Measurements from ENCODE around the gene PPP2R1B. TPM values are rescaled to one million over a fixed set of nuclear protein-coding genes. Genes with fewer than 3 reads are reported as not detected.
"Not testable (repeated sequence)": the region's sequence is repeated elsewhere in the genome, so short reads cannot be mapped to it uniquely, and the experiment has no call there.

Gene PPP2R1B
- polyA plus RNA-seq, 1 donor: 23.7 TPM

DNA sequence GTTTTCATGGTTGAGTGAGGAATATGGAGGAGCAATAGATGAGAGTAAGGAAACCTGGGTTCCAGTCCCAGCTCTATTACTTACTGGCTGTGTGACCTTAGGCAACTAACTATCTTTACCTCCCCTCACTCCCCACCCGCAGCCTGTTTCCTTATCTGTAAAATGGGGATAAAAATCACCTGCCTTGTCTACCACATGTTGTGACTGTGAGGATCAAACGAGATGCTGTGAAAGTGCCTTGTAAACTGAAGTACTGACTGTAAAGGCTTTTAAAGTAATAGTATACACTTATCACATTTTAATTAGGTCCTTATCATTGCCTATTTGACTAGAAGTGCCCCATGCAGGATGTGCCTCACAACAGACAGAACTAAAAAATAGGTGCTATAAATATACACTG is 18.9 kb upstream of the PPP2R1B start:
- no peak for DNase-seq

DNA sequence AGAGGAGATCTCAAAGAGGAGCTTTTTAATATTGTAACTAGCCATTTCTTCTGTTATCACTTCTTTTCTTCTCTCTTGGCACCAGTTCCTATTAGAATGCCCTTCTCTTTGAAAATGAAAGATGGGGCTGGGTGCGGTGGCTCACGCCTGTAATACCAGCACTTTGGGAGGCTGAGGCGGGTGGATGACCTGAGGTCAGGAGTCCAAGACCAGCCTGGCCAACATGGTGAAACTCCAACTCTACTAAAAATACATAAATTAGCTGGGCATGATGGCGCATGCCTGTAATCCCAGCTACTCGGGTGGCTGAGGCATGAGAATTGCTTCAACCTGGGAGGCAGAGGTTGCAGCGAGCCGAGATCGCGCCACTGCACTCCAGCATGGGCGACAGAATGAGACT is 18.1 kb upstream of the PPP2R1B start:
- not testable (repeated sequence) for DNase-seq

DNA sequence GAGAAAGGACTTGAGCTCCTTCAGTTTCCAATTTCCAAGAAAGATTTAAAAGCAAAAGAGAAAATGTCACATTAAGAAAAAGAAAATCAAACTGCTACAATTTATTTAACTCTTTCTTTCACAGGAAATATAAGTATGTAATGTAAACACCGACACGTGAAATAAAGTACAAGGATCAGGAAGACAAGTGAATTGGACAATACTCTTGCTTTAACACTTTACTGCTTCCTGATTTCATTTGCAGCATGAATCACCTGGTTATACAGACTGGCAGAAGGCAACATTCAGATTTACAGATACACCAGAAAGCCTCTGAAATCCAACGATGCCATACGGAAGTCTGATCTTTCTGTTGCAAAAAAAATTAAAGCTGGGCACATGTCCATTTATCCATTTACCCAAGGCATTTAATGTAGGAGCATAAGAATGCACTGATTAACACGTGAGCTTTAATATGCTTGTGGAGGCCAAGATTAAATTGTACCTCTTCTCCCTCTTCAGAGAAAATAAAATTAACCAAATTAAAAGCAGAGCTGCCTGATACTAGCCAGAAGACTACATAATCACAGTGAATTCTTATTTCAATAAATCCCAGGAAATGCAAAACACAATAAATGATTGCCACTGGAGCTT is 16.0 kb upstream of the PPP2R1B start:
- DNase-seq: no peak

DNA sequence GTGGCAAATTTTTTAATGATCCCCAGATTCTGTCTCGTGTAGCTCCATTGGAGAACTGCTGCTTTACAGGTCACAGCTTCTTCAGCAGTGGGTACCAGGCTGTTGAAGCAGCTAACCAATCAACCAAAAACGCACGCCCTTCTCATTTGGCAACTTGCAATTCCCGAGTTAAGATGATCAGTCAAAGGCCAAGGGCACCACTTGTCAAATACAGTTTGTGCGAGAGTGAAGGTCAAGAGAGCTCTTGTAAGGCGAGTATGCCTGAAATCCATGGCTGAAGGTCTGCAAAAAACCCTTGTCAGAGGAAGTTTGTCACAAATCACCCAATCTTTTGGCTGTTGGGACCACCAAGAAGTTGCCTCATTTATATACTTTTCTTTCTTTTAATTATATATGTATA is 12.9 kb upstream of the PPP2R1B start:
- DNase-seq: no peak

DNA sequence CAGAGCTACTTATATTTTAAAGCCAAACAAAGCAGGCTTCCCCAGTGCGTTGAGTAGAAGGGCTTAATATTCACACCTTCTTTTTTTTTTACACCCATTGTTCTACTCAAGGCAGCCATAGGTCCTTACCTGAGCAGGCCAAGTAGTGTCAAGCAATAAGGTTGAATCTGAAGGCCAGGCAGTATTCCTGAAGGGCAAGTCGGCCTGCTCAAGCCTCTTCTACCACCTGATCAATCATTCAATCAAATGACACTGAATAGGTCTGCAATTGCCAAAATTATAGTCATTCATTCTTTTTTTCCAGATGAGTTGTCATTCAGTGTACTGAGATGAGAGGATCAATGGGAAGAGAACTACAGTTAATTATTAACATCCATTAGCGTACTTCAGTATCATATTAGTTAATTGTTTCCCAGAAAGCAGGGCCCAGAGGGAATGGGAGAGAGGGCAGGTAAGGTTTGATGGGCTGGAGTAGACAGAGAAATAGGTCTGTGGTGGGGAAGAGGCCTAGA is 11.9 kb upstream of the PPP2R1B start:
- DNase-seq: no peak

DNA sequence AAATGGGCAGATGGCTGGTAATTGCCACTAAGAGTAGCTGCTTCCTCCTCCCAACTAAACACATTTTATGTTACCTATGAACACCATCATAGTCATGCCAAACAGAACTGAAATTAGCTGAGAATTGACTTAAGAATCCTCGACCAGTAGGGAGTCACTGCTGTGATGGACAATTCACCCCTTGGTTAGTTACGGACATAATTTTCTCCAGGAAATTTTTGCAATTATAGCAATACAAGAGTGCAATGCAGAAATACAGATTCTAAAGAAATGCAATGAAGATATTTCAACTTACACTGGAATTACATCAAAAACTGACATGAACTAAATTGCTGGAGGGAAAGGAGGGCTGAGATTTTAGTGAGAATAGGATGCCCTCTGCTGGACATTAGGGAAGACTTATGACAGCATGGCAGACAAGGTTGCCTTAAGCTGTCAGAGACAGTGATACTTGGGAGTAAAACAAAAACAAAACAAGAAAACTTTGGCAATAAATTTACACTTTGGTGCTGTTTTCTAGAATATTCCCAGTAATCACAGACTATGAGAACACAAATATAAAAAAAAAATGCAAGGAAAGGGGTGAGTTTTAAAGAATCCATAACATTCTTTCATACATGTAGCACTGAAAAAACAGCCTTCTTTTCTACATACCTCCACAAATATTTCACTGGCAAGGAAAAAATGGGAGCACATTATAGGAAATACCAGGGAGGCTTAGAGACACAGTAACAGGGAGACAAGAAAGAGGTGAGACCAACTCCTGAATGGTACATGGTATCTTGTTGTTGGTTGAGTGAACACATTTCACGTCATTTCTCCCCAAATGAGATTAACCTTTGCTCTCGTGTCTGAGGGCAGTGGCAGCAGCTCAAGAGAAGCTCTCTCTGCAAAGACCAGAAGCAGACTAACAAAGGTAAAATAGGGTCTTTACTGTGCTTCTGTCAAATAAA is 11.2 kb upstream of the PPP2R1B start:
- DNase-seq: peak; percentile 76

DNA sequence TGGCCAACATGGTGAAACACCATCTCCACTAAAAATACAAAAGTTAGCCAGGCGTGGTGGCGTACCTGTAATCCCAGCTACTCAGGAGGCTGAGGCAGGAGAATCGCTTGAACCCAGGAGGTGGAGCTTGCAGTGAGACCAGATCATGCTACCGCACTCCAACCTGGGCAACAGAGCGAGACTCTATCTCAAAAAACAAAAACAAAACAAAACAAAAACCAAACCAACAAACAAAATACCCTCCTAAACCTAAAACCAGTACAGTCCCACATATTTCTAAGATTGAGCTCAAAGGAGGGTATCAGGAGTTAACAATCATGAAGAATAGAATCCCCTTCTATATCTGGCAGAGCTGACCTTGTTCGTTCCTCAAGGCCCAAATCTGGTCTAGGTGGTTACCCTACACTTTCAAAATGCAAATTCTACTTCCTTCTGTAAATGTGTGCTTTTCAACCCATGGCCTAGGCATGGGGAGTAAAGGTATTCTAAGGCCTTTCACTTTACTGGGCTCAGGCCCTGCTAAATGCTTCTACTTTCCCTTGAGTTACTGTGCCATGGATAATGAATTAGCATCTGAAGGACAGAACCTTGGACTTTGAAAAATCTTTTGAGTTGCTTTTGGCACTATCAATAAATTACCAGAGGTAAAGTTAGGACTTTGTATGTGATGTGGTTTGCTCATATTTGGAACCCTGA is 10.4 kb upstream of the PPP2R1B start:
- DNase-seq: no peak

DNA sequence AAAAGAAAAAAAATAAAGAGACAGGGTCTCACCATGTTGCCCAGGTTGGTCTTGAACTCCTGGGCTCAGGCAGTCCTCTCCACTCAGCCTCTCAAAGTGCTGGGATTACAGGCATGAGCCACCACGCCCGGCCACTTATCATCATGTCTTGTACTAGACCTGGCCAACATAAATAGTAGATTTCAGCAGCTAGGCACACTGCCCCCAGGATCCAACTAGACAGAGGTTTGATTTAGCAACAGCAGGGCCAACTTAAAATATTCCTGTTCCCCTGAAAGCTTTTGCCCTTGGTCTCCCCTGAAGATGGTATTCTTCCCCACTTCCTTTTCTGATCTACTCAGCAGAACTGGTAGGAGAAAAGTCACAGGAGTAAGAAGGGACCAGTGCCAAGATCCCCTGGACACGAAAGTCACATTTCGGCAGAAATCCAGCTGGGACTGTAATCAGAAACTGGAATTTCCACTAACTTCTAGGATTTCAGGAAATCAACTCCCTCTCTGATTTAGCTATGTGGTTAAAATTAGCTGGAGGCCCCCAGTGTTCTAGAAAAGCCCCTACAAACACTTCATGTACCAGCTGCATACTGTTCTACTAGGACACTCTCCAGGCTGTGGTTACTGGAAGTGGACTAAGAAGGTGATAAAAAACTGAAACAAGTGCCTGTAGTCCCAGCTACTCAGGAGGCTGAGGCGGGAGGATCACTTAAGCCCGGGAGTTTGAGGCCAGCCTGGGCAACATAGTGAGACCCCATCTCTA is 8.9 kb upstream of the PPP2R1B start:
- DNase-seq: peak; percentile 50

DNA sequence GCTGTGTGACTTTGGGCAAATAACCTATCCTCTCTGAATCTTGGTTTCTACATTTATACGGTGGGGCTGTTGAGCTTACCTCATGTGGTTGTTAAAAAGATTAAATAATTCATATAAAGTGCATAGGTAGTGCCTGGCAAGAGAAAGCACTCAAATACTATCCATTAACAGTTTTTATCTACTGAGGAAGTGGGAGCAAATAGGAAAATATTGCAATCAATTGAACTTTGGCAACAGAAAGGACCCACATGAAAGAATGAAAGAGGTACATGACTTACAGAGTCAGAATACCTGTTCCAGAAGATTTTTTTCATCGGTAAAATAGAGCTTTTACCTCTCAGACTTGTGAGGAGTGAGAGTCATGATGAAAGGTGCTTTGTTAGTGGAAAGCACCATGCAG is 6.3 kb upstream of the PPP2R1B start:
- DNase-seq: no peak

DNA sequence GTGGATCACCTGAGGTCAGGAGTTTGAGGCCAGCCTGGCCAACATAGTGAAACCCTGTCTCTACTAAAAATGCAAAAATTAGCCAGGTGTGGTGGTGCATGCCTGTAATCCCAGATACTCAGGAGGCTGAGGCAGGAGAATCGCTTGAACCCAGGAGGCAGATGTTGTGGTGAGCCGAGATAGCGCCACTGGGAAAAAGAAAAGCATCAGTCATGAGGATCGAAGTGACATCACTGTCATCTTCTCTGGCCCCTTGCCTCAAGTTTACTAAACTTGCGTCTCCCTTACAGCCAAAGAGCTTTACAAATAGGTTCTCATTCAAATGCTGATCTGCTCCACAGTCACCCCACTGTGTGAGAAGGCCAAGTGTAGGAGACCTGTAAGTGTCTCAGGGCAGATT is 5.0 kb upstream of the PPP2R1B start:
- not testable (repeated sequence) for DNase-seq

DNA sequence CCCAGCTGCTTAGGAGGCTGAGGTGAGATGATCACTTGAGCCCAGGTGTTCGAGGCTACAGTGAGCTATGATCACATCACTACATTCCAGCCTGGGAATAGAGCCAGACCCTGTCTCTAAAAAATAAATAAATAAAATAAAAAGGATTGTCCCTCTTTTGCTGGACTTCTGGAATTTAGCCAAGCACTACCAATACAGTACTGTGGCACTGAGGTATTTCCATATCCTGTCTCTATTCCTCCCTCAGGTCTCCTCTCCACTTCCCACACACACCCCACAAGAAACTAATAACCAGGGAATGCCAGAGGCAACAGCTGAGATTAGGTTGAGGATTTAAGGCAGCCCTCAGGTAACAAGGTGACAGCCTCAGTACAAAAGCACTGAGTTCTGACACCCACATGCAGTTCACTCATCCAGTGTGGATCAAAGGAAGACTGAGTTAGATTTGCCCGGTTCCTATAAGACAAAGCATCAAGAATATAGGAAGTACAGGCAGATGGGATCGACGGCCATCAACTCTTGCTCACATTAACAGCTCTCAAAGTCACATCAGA is 4.5 kb upstream of the PPP2R1B start:
- no peak for DNase-seq

DNA sequence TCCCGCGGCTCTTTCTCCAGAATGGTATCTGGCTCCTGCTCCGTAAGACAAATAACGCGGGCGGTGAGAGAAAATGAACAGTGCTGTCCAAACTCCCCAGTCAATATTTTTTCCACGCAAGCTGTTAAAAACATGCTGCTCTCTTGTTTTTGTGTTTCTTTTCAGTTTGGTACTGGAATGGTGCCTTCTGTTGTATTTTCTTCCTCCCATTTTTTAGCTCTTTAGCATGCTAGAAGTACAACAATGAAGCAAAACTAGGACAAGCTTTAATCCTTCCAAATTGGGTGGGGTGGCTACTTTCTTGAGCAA is 599 bp upstream of the PPP2R1B start:
- DNase-seq: no peak

DNA sequence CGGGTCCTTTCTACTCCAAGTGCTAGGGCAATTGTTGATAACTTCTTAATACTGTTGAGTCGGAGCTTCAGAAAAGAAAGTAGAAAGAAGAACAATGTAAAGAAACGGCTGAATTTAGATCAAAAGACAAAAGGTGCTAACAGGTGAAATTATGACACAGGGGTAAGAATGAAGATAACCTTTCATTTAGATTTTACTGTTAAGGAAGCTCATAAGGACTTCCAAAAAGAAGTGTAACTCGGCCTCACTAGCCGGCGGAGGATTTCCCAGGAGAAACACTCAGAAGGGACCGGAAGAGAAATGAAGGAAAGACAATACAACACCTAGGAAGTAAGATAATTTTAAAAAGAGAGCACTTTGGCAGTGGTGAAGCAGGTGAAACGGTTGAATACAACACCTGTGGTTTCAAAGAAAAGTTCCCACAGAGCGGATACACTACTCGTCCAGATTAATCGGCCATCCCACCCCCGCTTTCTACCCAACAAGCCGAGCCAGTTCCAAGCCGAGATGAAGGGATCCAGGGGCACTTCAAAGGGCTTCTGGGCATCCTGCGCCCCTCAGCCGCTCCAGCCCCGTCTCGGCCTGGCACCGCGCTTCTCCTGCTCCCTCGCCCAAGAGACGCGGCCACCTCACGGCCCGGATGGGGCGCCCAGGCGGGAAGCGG is 737 bp downstream of the PPP2R1B start:
- no peak for DNase-seq

DNA sequence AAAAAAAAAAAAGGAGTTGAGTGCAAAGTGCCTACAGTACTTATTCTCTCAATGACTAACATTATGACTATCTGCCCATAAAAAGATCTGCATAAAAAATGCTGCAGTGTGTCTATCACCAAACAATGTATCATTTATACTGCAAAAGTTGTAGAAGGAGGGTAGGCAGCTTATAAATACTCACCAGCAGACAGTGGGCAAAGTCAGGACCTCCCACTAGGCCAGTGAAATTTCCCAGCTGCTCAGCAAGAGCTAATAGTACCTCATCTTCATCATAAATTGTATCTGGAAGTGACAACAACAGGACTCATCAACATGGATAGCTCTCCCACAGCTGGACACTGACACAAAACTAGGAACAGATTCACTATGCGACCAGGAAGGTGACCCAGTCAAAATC is 1.6 kb downstream of the PPP2R1B start:
- DNase-seq: no peak

DNA sequence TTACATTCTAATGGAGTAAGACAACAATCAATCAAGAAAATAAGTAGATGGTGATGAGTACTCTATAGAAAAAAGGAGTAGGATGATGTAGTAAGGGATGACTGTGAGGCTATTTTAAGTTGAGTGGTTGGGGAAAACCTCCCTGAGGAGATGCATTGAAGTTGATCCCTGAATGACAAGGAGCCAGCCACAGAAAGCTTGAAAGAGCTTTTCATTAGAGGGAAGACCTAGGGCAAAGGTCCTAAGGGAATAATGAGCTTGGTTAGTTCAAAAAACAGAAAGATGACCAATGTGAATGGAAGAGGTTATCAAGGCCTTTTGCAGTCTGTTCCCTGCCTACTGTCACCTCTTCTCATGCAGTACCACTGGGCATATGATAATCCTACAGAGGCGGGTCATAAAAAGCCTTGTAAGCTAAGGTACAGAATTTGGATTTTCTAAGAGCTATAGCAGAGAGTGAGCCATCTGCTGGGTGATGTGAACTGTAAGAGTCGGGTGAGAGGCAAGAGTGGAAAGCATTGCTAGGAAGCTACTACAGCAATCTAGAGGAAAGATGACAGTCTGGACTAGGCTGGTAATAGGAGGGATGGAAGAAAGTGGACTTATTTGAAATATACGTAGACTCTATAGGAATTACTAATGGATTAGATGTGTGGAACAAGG is 3.1 kb downstream of the PPP2R1B start:
- no peak for DNase-seq

DNA sequence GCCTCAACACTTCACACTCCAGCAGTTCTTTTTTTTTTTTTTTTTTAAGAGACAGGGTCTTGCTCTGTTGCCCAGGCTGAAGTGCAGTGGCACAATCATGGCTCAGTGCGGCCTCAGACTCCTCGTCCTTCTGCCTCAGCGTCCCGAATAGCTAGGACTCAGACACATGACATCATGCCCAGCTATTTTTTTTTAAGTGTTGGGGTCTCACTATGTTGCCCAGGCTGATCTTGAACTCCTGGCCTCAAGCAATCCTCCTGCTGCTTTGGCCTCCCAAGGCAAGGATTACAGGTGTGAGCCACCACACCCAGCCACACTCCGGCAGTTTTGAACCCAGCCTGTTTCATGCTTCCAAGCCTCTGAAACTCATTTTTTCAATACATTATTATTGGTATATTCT is 3.7 kb downstream of the PPP2R1B start:
- no peak for DNase-seq

DNA sequence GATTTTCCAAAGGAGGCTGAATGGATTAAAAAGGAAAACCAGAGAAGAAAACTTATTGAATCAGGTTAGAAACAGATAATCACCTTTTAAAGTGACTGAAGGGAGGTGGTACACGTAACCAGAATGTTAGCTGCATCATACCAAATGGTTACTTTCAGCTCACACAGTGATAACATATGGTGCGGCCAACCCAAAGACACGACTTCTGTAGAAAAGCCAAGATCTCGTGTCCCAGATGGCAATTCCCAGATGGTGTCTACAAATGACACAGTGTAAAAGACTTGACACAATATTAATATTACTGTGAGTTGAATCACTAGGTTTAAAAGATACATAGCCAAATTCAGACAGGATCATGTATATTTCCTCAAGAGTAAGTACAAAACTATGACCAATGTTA is 5.2 kb downstream of the PPP2R1B start:
- DNase-seq: no peak

DNA sequence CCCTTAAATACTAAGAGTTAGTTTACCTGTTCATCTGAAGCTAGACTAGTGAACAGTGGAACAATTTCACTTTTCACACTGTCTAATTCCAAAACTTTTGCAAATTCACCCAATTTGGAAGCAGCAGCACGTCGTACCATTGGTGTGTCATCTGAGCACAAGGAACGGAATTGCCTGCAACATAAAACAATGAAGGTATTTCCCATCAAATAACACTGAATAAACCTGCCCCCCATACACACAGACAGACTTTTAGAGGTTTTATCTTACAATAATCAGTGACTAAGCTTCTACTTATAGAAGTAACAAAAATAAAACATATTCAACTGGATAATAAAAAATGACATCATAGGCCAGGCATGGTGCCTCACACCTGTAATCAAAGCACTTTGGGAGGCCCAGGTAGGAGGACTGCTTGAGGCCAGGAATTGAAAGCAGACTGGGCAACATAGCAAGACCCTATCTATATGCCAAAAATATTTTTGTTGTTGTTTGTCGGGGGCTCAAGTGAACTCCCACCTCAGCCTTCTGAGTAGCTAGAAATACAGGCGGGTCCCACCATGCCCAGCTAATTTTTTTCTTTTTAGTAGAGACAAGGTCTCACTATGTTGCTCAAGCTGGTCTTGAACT is 6.3 kb downstream of the PPP2R1B start:
- DNase-seq: no peak

DNA sequence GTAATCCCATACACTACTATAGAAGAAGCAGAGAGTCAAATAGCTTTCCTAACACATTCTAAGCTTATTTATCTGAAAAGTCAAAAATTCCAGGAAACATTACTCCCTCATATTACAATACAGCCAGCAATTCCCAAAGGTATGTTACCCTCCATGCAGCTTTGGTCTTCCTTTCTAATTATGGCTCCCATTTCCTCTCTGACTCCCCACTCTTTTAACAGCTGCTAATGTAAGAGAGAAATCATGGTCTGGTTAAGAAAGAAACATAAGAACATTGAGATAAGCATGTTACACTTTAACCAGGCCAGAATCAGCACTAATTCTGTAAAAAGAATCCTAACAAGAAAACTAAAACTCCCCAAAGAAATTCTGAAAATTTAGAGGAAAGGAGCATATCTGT is 6.8 kb downstream of the PPP2R1B start:
- no peak for DNase-seq

DNA sequence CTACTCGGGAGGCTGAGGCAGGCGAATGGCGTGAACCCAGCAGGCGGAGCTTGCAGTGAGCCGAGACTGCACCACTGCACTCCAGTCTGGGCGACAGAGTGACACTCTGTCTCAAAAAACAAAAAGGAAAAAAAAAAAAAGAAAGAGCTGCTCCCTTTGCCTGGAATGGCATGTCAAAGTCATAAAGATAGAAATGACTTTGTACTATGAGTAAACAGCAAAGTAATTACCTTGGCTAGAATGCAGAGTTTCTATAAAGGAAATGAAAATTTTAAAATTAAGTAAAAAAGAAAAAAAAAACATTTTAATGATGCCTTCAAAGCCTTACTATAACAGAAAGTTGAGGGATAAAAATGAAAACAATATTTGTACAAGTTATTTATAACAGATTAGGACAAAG is 10.1 kb downstream of the PPP2R1B start:
- no peak for DNase-seq
